Neural crest cell (in vitro differentiated cells): ENCODE results near the gene PRR20E. TPM values are rescaled to one million over a fixed set of nuclear protein-coding genes. Genes with fewer than 3 reads are reported as not detected.
"Not testable (repeated sequence)": the region's sequence is repeated elsewhere in the genome, so short reads cannot be mapped to it uniquely, and the experiment has no call there.

Experiments
- DNase-seq: peaks from one replicate; pipeline ENCODE4 v3.0.0; 2021; ENCODE audit warnings: low read depth, mixed read lengths, low spot score
- H3K27ac Mint-ChIP-seq: one replicate; pipeline ENCODE4 v1.8.0; 2021; ENCODE audit warnings: mild to moderate bottlenecking, mixed read lengths; ENCODE audit not compliant: unreplicated experiment
- H3K27me3 Mint-ChIP-seq: 2 replicates; pipeline ENCODE4 v1.8.0; 2021; ENCODE audit warnings: low read depth, mild to moderate bottlenecking, mixed read lengths
- H3K36me3 Mint-ChIP-seq: 2 replicates; pipeline ENCODE4 v1.8.0; 2021; ENCODE audit warnings: low read depth, mild to moderate bottlenecking, mixed read lengths
- H3K4me1 Mint-ChIP-seq: 2 replicates; pipeline ENCODE4 v1.8.0; 2021; ENCODE audit warnings: mixed read lengths
- H3K4me3 Mint-ChIP-seq: one replicate; pipeline ENCODE4 v1.8.0; 2021; ENCODE audit warnings: mild to moderate bottlenecking, mixed read lengths
- H3K9me3 Mint-ChIP-seq: 2 replicates; pipeline ENCODE4 v1.8.0; 2021; ENCODE audit warnings: mixed read lengths
- long read RNA-seq: library from polyadenylated mRNA; unstranded; transcript quantifications from one replicate; pipeline ENCODE4 v2.0.0, GENCODE V29; 2020
- total RNA-seq: library from RNA; stranded (reverse); gene quantifications from 2 replicates; pipeline ENCODE4 v1.2.1, GENCODE V29; 2021
- TF ChIP-seq, protein P1 (sequence below): fragments of 200-600 bp; sonication (generic); conservative IDR thresholded peaks from 2 replicates; pipeline ENCODE4 v1.5.0; 2021; ENCODE audit warnings: antibody characterized with exemption, mild to moderate bottlenecking

Gene PRR20E
- not detected in 2 replicates for total RNA-seq
- long read RNA-seq: 0 reads

DNA sequence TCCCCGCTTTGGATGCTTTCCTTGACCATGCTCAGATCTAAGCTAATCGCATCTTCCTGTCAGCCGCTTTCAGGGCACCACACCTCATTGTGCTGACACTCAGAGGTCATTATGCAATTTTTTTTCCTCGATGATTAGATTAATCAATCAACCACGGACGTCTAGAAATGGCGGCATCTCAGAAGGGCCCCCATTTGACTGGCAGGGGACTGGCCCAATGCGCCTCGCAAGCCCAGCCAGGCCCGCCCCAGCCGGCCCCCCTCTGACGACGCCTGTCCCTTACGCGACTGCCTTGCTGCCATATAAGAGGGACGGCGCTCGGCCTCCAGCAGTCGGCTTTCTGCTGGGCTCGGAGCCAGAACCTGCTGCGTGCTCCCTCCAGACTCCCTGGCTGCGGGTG lies at the start of gene PRR20E:
Gene PRR20E, plus strand, starts transcription at position 301 of the 400 bp plus-strand sequence. CDS start 387 bp downstream, outside the sequence.
- not testable (repeated sequence) for H3K36me3 Mint-ChIP-seq, H3K27ac Mint-ChIP-seq, H3K27me3 Mint-ChIP-seq, H3K9me3 Mint-ChIP-seq, DNase-seq, H3K4me3 Mint-ChIP-seq, H3K4me1 Mint-ChIP-seq

GRCh38 chr13:57123681-57124080 lies 43.3 kb upstream of the PRR20E start:
- Mint-ChIP-seq H3K4me3 (no peak overlapping the region), H3K4me1 (no peaks in the 10 kb centered on the region)

DNA sequence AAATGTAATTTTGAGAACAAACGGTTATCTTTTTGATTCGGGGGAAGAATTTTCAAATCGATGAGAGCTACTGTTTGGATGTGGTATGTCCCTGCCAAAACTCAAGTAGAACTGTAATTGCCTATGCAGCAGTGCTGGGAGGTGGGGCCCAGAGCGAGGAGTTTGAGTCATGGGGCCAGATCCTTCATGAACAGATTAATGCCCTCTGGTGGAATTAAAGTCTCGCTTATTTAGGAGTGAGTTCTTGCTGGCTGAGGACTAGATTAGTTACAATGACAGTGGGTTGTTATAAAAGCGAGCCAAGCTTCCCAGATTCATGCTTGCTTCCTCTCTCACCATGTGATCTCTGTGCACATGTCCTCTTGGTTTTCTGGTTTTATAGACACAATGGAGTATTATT lies 38.1 kb upstream of the PRR20E start:
- no peaks in the 10 kb centered on the region for H3K27me3 Mint-ChIP-seq
- DNase-seq: no peak
- no peak overlapping the region for H3K27ac Mint-ChIP-seq
- no peak overlapping the region for H3K4me3 Mint-ChIP-seq
- TF ChIP-seq, protein P1, sequence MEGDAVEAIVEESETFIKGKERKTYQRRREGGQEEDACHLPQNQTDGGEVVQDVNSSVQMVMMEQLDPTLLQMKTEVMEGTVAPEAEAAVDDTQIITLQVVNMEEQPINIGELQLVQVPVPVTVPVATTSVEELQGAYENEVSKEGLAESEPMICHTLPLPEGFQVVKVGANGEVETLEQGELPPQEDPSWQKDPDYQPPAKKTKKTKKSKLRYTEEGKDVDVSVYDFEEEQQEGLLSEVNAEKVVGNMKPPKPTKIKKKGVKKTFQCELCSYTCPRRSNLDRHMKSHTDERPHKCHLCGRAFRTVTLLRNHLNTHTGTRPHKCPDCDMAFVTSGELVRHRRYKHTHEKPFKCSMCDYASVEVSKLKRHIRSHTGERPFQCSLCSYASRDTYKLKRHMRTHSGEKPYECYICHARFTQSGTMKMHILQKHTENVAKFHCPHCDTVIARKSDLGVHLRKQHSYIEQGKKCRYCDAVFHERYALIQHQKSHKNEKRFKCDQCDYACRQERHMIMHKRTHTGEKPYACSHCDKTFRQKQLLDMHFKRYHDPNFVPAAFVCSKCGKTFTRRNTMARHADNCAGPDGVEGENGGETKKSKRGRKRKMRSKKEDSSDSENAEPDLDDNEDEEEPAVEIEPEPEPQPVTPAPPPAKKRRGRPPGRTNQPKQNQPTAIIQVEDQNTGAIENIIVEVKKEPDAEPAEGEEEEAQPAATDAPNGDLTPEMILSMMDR: no peak
- no peaks in the 10 kb centered on the region for H3K9me3 Mint-ChIP-seq
- no peaks in the 10 kb centered on the region for H3K36me3 Mint-ChIP-seq
- H3K4me1 Mint-ChIP-seq: no peaks in the 10 kb centered on the region

More at GRCh38 chr13:57123681-57124080, 43.3 kb upstream of the PRR20E start:
- DNase-seq: no peak
- Mint-ChIP-seq H3K36me3 (no peaks in the 10 kb centered on the region), H3K27me3 (no peaks in the 10 kb centered on the region), H3K27ac (no peak overlapping the region), H3K9me3 (no peaks in the 10 kb centered on the region)
- TF ChIP-seq, protein P1: no peak

DNA sequence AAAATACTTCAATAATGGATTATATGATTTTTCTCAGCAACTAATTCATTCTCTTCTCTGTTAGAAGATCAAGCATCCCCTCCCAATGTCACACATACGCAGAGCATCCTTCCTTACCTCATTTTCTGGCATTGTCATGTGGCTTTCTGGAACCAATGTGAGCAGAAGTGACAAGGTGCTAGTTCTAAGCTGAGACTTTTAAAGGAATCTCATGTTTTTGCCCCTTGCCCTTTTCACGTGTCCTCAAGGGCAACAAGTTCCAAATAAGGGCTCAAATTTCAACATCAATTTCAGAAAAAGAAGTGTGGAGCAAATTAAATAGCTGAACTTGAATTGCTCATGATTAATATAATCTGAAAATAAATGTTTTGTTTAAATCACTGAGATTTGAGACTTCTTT lies 30.9 kb upstream of the PRR20E start:
- Mint-ChIP-seq H3K36me3 (no peaks in the 10 kb centered on the region), H3K27me3 (no peaks in the 10 kb centered on the region), H3K4me1 (no peaks in the 10 kb centered on the region), H3K9me3 (no peaks in the 10 kb centered on the region), H3K27ac (no peak overlapping the region), H3K4me3 (no peak overlapping the region)
- DNase-seq: no peak
- TF ChIP-seq, protein P1: no peak

GRCh38 chr13:57137585-57137984 lies 29.4 kb upstream of the PRR20E start:
- Mint-ChIP-seq H3K4me1 (no peaks in the 10 kb centered on the region), H3K9me3 (no peaks in the 10 kb centered on the region), H3K27ac (no peak overlapping the region), H3K27me3 (no peaks in the 10 kb centered on the region), H3K36me3 (no peaks in the 10 kb centered on the region), H3K4me3 (no peak overlapping the region)
- no peak for DNase-seq
- TF ChIP-seq, protein P1: no peak

GRCh38 chr13:57138988-57139387 lies 28.0 kb upstream of the PRR20E start:
- H3K36me3 Mint-ChIP-seq: no peaks in the 10 kb centered on the region
- TF ChIP-seq, protein P1: no peak
- no peak overlapping the region for H3K27ac Mint-ChIP-seq
- no peaks in the 10 kb centered on the region for H3K27me3 Mint-ChIP-seq
- no peak overlapping the region for H3K4me3 Mint-ChIP-seq
- DNase-seq: no peak
- H3K9me3 Mint-ChIP-seq: no peaks in the 10 kb centered on the region
- H3K4me1 Mint-ChIP-seq: no peaks in the 10 kb centered on the region

DNA sequence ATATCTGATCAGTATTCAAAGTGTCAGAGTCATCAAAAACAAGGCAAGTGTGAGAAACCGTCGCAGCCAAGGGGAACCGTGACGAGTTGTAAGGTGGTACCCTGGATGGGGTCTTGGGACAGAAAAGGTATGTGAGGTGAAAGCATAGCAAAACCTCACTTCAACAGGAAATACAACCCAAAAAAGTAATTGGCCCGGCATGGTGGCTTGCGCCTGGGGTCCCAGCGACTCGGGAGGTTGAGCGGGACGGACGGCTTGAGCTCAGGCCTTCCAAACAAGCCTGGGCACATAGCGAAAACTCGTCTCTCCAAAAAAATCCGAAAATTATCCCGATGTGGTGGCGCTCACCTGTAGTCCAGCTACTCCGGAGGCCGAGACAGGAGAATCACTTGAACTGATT lies 27.2 kb upstream of the PRR20E start:
- H3K27ac Mint-ChIP-seq, H3K27me3 Mint-ChIP-seq, H3K4me1 Mint-ChIP-seq, H3K9me3 Mint-ChIP-seq, H3K4me3 Mint-ChIP-seq, DNase-seq, H3K36me3 Mint-ChIP-seq: not testable (repeated sequence)

- not testable (repeated sequence) for H3K4me3 Mint-ChIP-seq, H3K9me3 Mint-ChIP-seq, H3K27me3 Mint-ChIP-seq, DNase-seq, H3K27ac Mint-ChIP-seq, H3K36me3 Mint-ChIP-seq, H3K4me1 Mint-ChIP-seq
These were observed 26.6 kb upstream of the PRR20E start, which contains the start of gene PRR20A for GRCh38 chr13:57140235-57140968. PRR20A (plus strand) TSS chr13:57140918; CDS start chr13:57141305, 387 bp downstream.

GRCh38 chr13:57147188-57147587 lies 19.8 kb upstream of the PRR20E start, which contains the start of gene PRR20B:
PRR20B (plus strand) TSS chr13:57147488; CDS start chr13:57147875, 387 bp downstream.
- not testable (repeated sequence) for H3K9me3 Mint-ChIP-seq, DNase-seq, H3K36me3 Mint-ChIP-seq, H3K27me3 Mint-ChIP-seq, H3K4me3 Mint-ChIP-seq, H3K27ac Mint-ChIP-seq, H3K4me1 Mint-ChIP-seq
